Karpas-422 (cell line): Measurements from ENCODE around the gene LCE1D. TPM values are rescaled to one million over a fixed set of nuclear protein-coding genes. Genes with fewer than 3 reads are reported as not detected.
A peak's percentile ranks its signal among the peaks of the same experiment; 100 is the strongest.

Experiments used
- DNase-seq: peaks from one replicate; pipeline ENCODE4 v3.0.0-alpha.2; 2015
- H2AFZ ChIP-seq: fragments of 200-600 bp; sonication (generic); 2 replicates; pipeline ENCODE4 v1.6.1; 2014; ENCODE audit warnings: antibody characterized with exemption, low read length, mixed read lengths
- H3K27ac ChIP-seq: fragments of 200-600 bp; sonication (generic); 2 replicates; pipeline ENCODE4 v1.5.1; 2014; ENCODE audit warnings: mild to moderate bottlenecking, low read length, moderate library complexity
- H3K27me3 ChIP-seq: fragments of 200-600 bp; sonication (generic); 2 replicates; pipeline ENCODE4 v1.6.1; 2014; ENCODE audit warnings: low read length, mixed read lengths
- H3K36me3 ChIP-seq: fragments of 200-600 bp; sonication (generic); 2 replicates; pipeline ENCODE4 v1.6.1; 2014; ENCODE audit warnings: low read length, mixed read lengths; ENCODE audit not compliant: insufficient read depth
- H3K4me1 ChIP-seq: fragments of 200-600 bp; sonication (generic); 2 replicates; pipeline ENCODE4 v1.6.1; 2014; ENCODE audit warnings: mild to moderate bottlenecking, low read length, mixed read lengths
- H3K4me2 ChIP-seq: fragments of 200-600 bp; sonication (generic); 2 replicates; pipeline ENCODE4 v1.6.1; 2014; ENCODE audit warnings: low read length, low read depth, mild to moderate bottlenecking; ENCODE audit not compliant: poor library complexity, severe bottlenecking
- H3K4me3 ChIP-seq: fragments of 200-600 bp; sonication (generic); 2 replicates; pipeline ENCODE4 v1.5.1; 2014; ENCODE audit warnings: mild to moderate bottlenecking, antibody characterized with exemption, low read length, mixed read lengths
- H3K79me2 ChIP-seq: fragments of 200-600 bp; sonication (generic); 2 replicates; pipeline ENCODE4 v1.6.1; 2014; ENCODE audit warnings: mild to moderate bottlenecking, low read length, mixed read lengths
- H3K9ac ChIP-seq: fragments of 200-600 bp; sonication (generic); 2 replicates; pipeline ENCODE4 v1.6.0; 2014; ENCODE audit warnings: low read length
- H3K9me2 ChIP-seq: fragments of 200-600 bp; sonication (generic), shearing (Covaris generic); replicated peaks from 2 replicates; pipeline ENCODE4 v1.6.0; 2014; ENCODE audit warnings: mild to moderate bottlenecking, low read length, moderate library complexity; ENCODE audit not compliant: insufficient read depth
- H3K9me3 ChIP-seq: fragments of 300-700, 200-600 bp; sonication (generic); 2 replicates; pipeline ENCODE4 v1.6.1; 2014; ENCODE audit warnings: low read length, mixed read lengths
- H4K20me1 ChIP-seq: fragments of 200-600 bp; sonication (generic); 2 replicates; pipeline ENCODE4 v1.6.1; 2014; ENCODE audit warnings: mild to moderate bottlenecking, antibody characterized with exemption, low read length, low read depth; ENCODE audit not compliant: insufficient read depth
- total RNA-seq: library from RNA; depleted of rRNA; stranded (reverse); fragments of >200 nt; shearing (Covaris generic); gene quantifications from 2 replicates; pipeline ENCODE4 v1.2.3, GENCODE V29; 2014; ENCODE audit warnings: low replicate concordance

The LCE1D gene
- total RNA-seq, 1 experiment from 2014 or later: not detected

DNA sequence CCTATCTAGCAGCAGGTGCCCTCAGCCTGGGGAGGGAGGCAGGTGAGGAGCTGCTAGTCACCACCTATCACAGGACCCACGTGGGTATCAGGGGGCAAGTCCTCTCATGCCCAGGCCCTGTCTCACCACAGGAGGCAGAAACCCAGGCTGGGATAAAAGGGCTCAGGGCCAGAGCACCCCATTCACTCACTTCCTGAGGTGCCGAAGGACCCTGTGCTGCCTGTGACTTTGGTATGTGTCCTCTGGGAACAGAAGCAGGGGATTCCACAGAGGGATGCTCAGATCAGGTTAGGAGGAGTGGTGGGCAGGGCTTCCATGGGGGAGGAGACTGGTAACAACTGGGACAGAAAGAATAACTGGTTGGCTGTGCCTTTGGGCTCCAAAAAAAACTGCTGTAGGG, 10.4 kb upstream of the LCE1D start, which contains the start of gene LCE1E:
Gene LCE1E, plus strand, starts transcription at position 181 of the 400 bp plus-strand sequence. CDS start 1,043 bp downstream, outside the sequence.
- DNase-seq: no peak
- no peak within 1 kb of the TSS for H3K4me3 ChIP-seq
- H3K4me1 ChIP-seq: no peaks in the 10 kb centered on the region

GRCh38 chr1:152795686-152796085, 835 bp upstream of the LCE1D start:
- H3K36me3 ChIP-seq: no peaks in the 10 kb centered on the region
- H3K4me3 ChIP-seq: no peak overlapping the region
- H3K4me1 ChIP-seq: no peaks in the 10 kb centered on the region
- H3K9ac ChIP-seq: no peak overlapping the region
- H3K79me2 ChIP-seq: no peaks in the 10 kb centered on the region
- H3K27me3 ChIP-seq: no peaks in the 10 kb centered on the region
- no peaks in the 10 kb centered on the region for H4K20me1 ChIP-seq
- H2AFZ ChIP-seq: no peak overlapping the region
- no peak for DNase-seq
- no peak overlapping the region for H3K4me2 ChIP-seq
- H3K9me3 ChIP-seq: no peaks in the 10 kb centered on the region
- H3K9me2 ChIP-seq: 0 out of 2 replicates have a peak, but pooled peaks cover 2% of the 10 kb centered on the region
- no peak overlapping the region for H3K27ac ChIP-seq

More for the DNA sequence above, 10.4 kb upstream of the LCE1D start, which contains the start of gene LCE1E:
- Histone ChIP-seq H3K36me3 (no peaks in the 10 kb centered on the region), H3K27me3 (no peaks in the 10 kb centered on the region), H3K4me2 (no peak within 1 kb of the TSS), H3K79me2 (no peaks in the 10 kb centered on the region), H3K27ac (no peak within 1 kb of the TSS), H3K9ac (no peak within 1 kb of the TSS), H4K20me1 (no peaks in the 10 kb centered on the region), H3K9me3 (no peaks in the 10 kb centered on the region), H2AFZ (no peak within 1 kb of the TSS), H3K9me2 (no peaks in the 10 kb centered on the region)

- Histone ChIP-seq H3K27ac (no peak overlapping the region), H4K20me1 (no peaks in the 10 kb centered on the region), H3K79me2 (no peaks in the 10 kb centered on the region), H3K4me1 (no peaks in the 10 kb centered on the region), H2AFZ (no peak overlapping the region), H3K4me2 (no peak overlapping the region), H3K9ac (no peak overlapping the region), H3K36me3 (no peaks in the 10 kb centered on the region), H3K4me3 (no peak overlapping the region), H3K9me2 (0 out of 2 replicates have a peak, but pooled peaks cover 2% of the 10 kb centered on the region), H3K9me3 (no peaks in the 10 kb centered on the region), H3K27me3 (no peaks in the 10 kb centered on the region)
- peak; percentile 23 for DNase-seq
Observed at GRCh38 chr1:152801333-152801732, 4.8 kb downstream of the LCE1D start.

DNA sequence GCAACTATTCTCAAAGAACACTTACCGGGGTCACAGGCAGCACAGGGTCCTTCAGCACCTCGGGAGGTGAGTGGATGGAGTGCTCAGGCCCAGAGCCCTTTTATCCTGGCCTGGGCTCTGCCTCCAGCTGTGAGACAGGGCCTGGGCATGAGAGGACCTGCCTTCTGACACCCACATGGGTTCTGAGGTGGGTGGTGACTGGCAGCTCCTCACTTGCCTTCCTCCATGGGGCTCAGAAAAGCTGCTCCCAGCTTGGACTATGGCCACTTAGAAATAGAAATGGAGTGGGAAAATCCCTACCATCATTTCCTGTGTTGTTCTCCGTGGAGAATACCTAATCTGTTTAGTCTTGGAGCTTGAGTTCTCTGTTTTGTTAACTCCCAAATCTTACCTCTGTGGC, 10.1 kb downstream of the LCE1D start, which contains the start of gene LCE1C:
Gene LCE1C, minus strand, starts transcription at position 76 of the 400 bp plus-strand sequence. CDS start 1,173 bp downstream, outside the sequence.
- Histone ChIP-seq H3K79me2 (no peaks in the 10 kb centered on the region), H4K20me1 (no peaks in the 10 kb centered on the region), H3K4me1 (no peaks in the 10 kb centered on the region), H3K4me3 (no peak within 1 kb of the TSS), H3K9me3 (no peaks in the 10 kb centered on the region), H2AFZ (no peak within 1 kb of the TSS), H3K4me2 (no peak within 1 kb of the TSS), H3K9ac (no peak within 1 kb of the TSS), H3K9me2 (no peaks in the 10 kb centered on the region), H3K27ac (no peak within 1 kb of the TSS), H3K27me3 (no peaks in the 10 kb centered on the region), H3K36me3 (no peaks in the 10 kb centered on the region)
- DNase-seq: no peak

DNA sequence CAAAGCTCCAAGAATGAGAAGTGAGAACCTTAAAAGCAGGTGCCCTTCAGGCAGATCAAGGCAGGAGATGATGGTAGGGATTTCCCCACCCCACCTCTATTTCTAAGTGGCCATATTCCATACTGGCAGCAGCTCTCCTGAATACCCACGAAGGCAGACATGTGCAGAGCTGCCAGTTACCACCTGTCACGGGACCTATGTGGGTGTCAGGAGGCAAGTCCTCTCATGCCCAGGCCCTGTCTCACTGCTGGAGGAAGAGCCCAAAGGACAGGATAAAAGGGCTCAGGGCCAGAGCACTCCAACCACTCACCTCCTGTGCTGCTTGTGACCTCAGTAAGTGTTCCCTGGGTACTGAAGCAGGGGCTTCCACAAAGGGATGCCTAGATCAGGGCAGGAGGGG, 14.5 kb downstream of the LCE1D start:
- H3K4me2 ChIP-seq: no peak overlapping the region
- no peaks in the 10 kb centered on the region for H3K79me2 ChIP-seq
- no peaks in the 10 kb centered on the region for H4K20me1 ChIP-seq
- DNase-seq: no peak
- H3K9ac ChIP-seq: no peak overlapping the region
- H3K4me1 ChIP-seq: no peaks in the 10 kb centered on the region
- no peaks in the 10 kb centered on the region for H3K9me3 ChIP-seq
- H2AFZ ChIP-seq: no peak overlapping the region
- no peak overlapping the region for H3K4me3 ChIP-seq
- no peaks in the 10 kb centered on the region for H3K36me3 ChIP-seq
- H3K27ac ChIP-seq: no peak overlapping the region
- no peaks in the 10 kb centered on the region for H3K27me3 ChIP-seq
- H3K9me2 ChIP-seq: no peaks in the 10 kb centered on the region

DNA sequence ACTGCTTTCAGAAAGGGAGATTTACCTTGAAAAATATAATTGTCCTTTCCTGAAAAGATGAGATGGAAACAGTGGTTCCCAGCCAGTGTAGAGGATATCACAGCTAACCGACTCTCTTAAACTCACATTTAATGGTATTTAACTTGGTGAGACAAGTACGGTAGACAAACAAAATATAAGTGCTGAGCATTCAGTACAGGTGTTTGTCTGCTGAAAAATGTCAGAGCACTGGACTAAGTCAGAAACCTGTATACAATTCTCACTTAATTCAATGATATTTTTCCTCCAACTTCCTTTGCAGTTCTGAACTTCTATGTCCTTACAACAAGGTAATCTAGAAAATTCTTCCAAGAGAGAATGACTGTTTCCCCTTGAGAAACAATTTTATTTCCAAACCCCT, 15.2 kb downstream of the LCE1D start, which contains the start of gene LCE1B:
Gene LCE1B, plus strand, starts transcription at position 301 of the 400 bp plus-strand sequence. CDS start 476 bp downstream, outside the sequence.
- no peak for DNase-seq
- Histone ChIP-seq H3K4me1 (no peaks in the 10 kb centered on the region), H3K9me2 (no peaks in the 10 kb centered on the region), H3K79me2 (no peaks in the 10 kb centered on the region), H3K27ac (no peak within 1 kb of the TSS), H3K9me3 (no peaks in the 10 kb centered on the region), H2AFZ (no peak within 1 kb of the TSS), H3K4me3 (no peak within 1 kb of the TSS), H3K4me2 (no peak within 1 kb of the TSS), H3K9ac (no peak within 1 kb of the TSS), H4K20me1 (no peaks in the 10 kb centered on the region), H3K27me3 (no peaks in the 10 kb centered on the region), H3K36me3 (no peaks in the 10 kb centered on the region)

DNA sequence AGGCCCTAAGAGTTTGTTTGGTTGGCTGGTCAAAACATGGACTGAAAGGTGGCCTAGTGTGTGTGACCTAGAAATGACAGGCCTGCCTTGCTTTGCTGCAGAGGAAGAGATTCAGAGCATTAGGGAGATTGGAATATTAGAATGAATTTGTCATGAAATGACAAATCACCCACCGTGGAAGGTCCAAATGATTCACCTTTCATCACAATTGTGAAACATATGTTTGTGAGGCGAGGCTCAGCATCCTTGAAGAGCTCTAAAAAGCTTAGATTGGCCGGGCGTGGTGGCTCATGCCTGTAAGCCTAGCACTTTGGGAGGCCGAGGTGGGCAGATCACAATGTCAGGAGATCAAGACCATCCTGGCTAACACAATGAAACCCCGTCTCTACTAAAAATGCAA, 20.8 kb downstream of the LCE1D start:
- Histone ChIP-seq H2AFZ (no peak overlapping the region), H3K9me2 (no peaks in the 10 kb centered on the region)

GRCh38 chr1:152823294-152823693, 26.8 kb downstream of the LCE1D start:
- H3K9me3 ChIP-seq: no peaks in the 10 kb centered on the region
- H4K20me1 ChIP-seq: no peaks in the 10 kb centered on the region
- no peak overlapping the region for H3K4me2 ChIP-seq
- DNase-seq: peak; percentile 38
- no peak overlapping the region for H2AFZ ChIP-seq
- no peaks in the 10 kb centered on the region for H3K9me2 ChIP-seq
- no peak overlapping the region for H3K9ac ChIP-seq
- no peaks in the 10 kb centered on the region for H3K36me3 ChIP-seq
- no peaks in the 10 kb centered on the region for H3K4me1 ChIP-seq
- H3K27me3 ChIP-seq: no peaks in the 10 kb centered on the region
- no peak overlapping the region for H3K27ac ChIP-seq
- no peaks in the 10 kb centered on the region for H3K79me2 ChIP-seq
- no peak overlapping the region for H3K4me3 ChIP-seq

More for the DNA sequence above, 20.8 kb downstream of the LCE1D start:
- Histone ChIP-seq H3K36me3 (no peaks in the 10 kb centered on the region), H3K9me3 (no peaks in the 10 kb centered on the region), H3K9ac (no peak overlapping the region), H3K27ac (no peak overlapping the region), H3K27me3 (no peaks in the 10 kb centered on the region), H3K4me1 (no peaks in the 10 kb centered on the region), H3K79me2 (no peaks in the 10 kb centered on the region), H3K4me3 (no peak overlapping the region), H3K4me2 (no peak overlapping the region), H4K20me1 (no peaks in the 10 kb centered on the region)
- DNase-seq: no peak
